NCI-H345 (cell line): ENCODE results near the gene APBB1IP.
"Not testable (repeated sequence)": the region's sequence is repeated elsewhere in the genome, so short reads cannot be mapped to it uniquely, and the experiment has no call there.

Experiments
- DNase-seq: peaks from one replicate; lab custom pipeline; 2025; lab: John Stamatoyannopoulos, UW

APBB1IP gene

GRCh38 chr10:26441491-26442214, 3.5 kb downstream of the APBB1IP start:
- no peak for DNase-seq

- DNase-seq, result no peak
These were observed 7.4 kb downstream of the APBB1IP start for GRCh38 chr10:26445411-26446031.

GRCh38 chr10:26446258-26446657, 8.1 kb downstream of the APBB1IP start:
- DNase-seq, result no peak

- no peak for DNase-seq
These were observed 10.2 kb downstream of the APBB1IP start for GRCh38 chr10:26448292-26448691.

- DNase-seq, result no peak
These were observed 10.7 kb downstream of the APBB1IP start for GRCh38 chr10:26448706-26449435.

GRCh38 chr10:26449726-26450125, 11.6 kb downstream of the APBB1IP start:
- DNase-seq, result no peak

- no peak for DNase-seq
These were observed 13.8 kb downstream of the APBB1IP start for GRCh38 chr10:26451903-26452302.

GRCh38 chr10:26453850-26454249, 15.7 kb downstream of the APBB1IP start:
- no peak for DNase-seq

- DNase-seq, result no peak
These were observed 16.8 kb downstream of the APBB1IP start for GRCh38 chr10:26454891-26455290.

- DNase-seq, result no peak
These were observed 17.6 kb downstream of the APBB1IP start for GRCh38 chr10:26455567-26456315.

- no peak for DNase-seq
These were observed 18.9 kb downstream of the APBB1IP start for GRCh38 chr10:26457088-26457487.

GRCh38 chr10:26460736-26461135, 22.6 kb downstream of the APBB1IP start:
- DNase-seq, result no peak

GRCh38 chr10:26463986-26464385, 25.8 kb downstream of the APBB1IP start:
- no peak for DNase-seq

- no peak for DNase-seq
These were observed 26.6 kb downstream of the APBB1IP start for GRCh38 chr10:26464632-26465280.

GRCh38 chr10:26466531-26466930, 28.4 kb downstream of the APBB1IP start:
- DNase-seq, result not testable (repeated sequence)

- no peak for DNase-seq
These were observed 29.5 kb downstream of the APBB1IP start for GRCh38 chr10:26467639-26468038.

- no peak for DNase-seq
These were observed 30.1 kb downstream of the APBB1IP start for GRCh38 chr10:26468291-26468690.

- DNase-seq, result no peak
These were observed 30.6 kb downstream of the APBB1IP start for GRCh38 chr10:26468700-26469099.

GRCh38 chr10:26472492-26472778, 34.3 kb downstream of the APBB1IP start:
- no peak for DNase-seq

- no peak for DNase-seq
These were observed 35.9 kb downstream of the APBB1IP start for GRCh38 chr10:26474026-26474425.

GRCh38 chr10:26474845-26475244, 36.7 kb downstream of the APBB1IP start:
- DNase-seq, result not testable (repeated sequence)

- DNase-seq, result no peak
These were observed 37.2 kb downstream of the APBB1IP start for GRCh38 chr10:26475386-26475785.
